Gastroesophageal sphincter (tissue), 4 donors: ENCODE data around the gene AKT3. TPM values are rescaled to one million over a fixed set of nuclear protein-coding genes. Genes with fewer than 3 reads are reported as not detected.
"Not testable (repeated sequence)": the region's sequence is repeated elsewhere in the genome, so short reads cannot be mapped to it uniquely, and the experiment has no call there.

Experiments
- ATAC-seq: fragments of 150-250 bp; one replicate; pipeline ENCODE4 v1.9.1; 2016; ENCODE audit warnings: mild to moderate bottlenecking, moderate library complexity
- H3K27ac ChIP-seq, 4 donors: fragments of 200-600 bp; sonication (generic) in 3 of 4; 1 replicate in 3 of 4; 2 replicates in 1 of 4; pipeline ENCODE4 v1.5.1; 2016 to 2019
- H3K27me3 ChIP-seq: fragments of 200-600 bp; sonication (generic); one replicate; pipeline ENCODE4 v1.5.1; 2019
- H3K36me3 ChIP-seq, 2 donors: fragments of 200-600 bp; sonication (generic); one replicate each; pipeline ENCODE4 v1.5.1; 2019; ENCODE audit warnings: control low read depth in 1 of 2
- H3K4me1 ChIP-seq, 3 donors: fragments of 200-600 bp; sonication (generic); 1 replicate in 2 of 3; 2 replicates in 1 of 3; pipeline ENCODE4 v1.5.1; 2016 to 2019; ENCODE audit warnings: control low read depth in 2 of 3
- H3K4me3 ChIP-seq, 2 donors: fragments of 200-600 bp; sonication (generic); one replicate each; pipeline ENCODE4 v1.5.1; 2019; ENCODE audit warnings: mild to moderate bottlenecking in 1 of 2, moderate library complexity in 1 of 2
- H3K9me3 ChIP-seq, 3 donors: fragments of 200-600 bp; sonication (generic); one replicate each; pipeline ENCODE4 v1.5.1; 2017 to 2019; ENCODE audit warnings: control low read depth in 2 of 3
- CTCF ChIP-seq, 4 experiments: fragments of 200-600 bp in 2 of 4; fragments of 450-650 bp in 2 of 4; sonication (generic) in 1 of 4; IDR thresholded peaks; one replicate each; pipeline ENCODE4 v1.5.1; 2017 to 2019; ENCODE audit warnings: antibody characterized with exemption in 4 of 4, mild to moderate bottlenecking in 2 of 4, moderate library complexity in 2 of 4
- EP300 ChIP-seq: sonication (generic); formaldehyde crosslinking; IDR thresholded peaks from one replicate; pipeline ENCODE4 v1.6.1; 2017; ENCODE audit warnings: antibody characterized with exemption, mild to moderate bottlenecking
- POLR2A ChIP-seq, 2 donors: fragments of 450-650 bp; IDR thresholded peaks; one replicate each; pipeline ENCODE4 v1.6.1; 2017; ENCODE audit warnings: antibody characterized with exemption in 2 of 2, mild to moderate bottlenecking in 2 of 2, moderate library complexity in 1 of 2
- POLR2AphosphoS5 ChIP-seq: sonication (generic); formaldehyde crosslinking; IDR thresholded peaks from one replicate; pipeline ENCODE4 v1.6.1; 2017; ENCODE audit warnings: antibody characterized with exemption
- WGBS, 2 donors: methylation state at CpG; one replicate each; pipeline ENCODE4 v1.1.5; 2018; ENCODE audit warnings: low coverage in 1 of 2; 5-methylcytosine and 5-hydroxymethylcytosine counted together
- total RNA-seq, 4 donors: library from RNA; depleted of rRNA; stranded (reverse); fragments of >200 nt; gene quantifications; one replicate each; pipeline ENCODE4 v1.1.0, GENCODE V29; 2016

AKT3 gene
- total RNA-seq, 4 donors from 2014 or later = 72.8 to 102 (median 89.3) TPM

GRCh38 chr1:243831463-243831862, 18.6 kb downstream of the AKT3 start:
- Histone ChIP-seq H3K9me3 (no peaks in the 10 kb centered on the region), H3K27me3 (no peaks in the 10 kb centered on the region), H3K36me3 (peaks cover 0 to 9% of the 10 kb centered on the region in 2 donors), H3K4me1 (peaks cover 0 to 23% (median 0%) of the 10 kb centered on the region in 3 donors), H3K4me3 (no peak overlapping the region), H3K27ac (no peak overlapping the region)
- no peak for TF ChIP-seq CTCF (IDR thresholded peaks at IDR 0.05)
- TF ChIP-seq EP300 = no peak
- no peak for TF ChIP-seq POLR2AphosphoS5
- TF ChIP-seq POLR2A (IDR thresholded peaks at IDR 0.05) = no peak
- ATAC-seq = no peak
- 62 to 83% methylated on average over 2 to 3 of the region's 3 CpGs for WGBS, 2 donors

- TF ChIP-seq EP300 = no peak
- no peak for TF ChIP-seq POLR2A (IDR thresholded peaks at IDR 0.05)
- no peak for TF ChIP-seq CTCF (IDR thresholded peaks at IDR 0.05)
- TF ChIP-seq POLR2AphosphoS5 = no peak
- Histone ChIP-seq H3K9me3 (peaks cover 0 to 4% (median 0%) of the 10 kb centered on the region in 3 donors), H3K36me3 (peaks cover 0 to 5% of the 10 kb centered on the region in 2 donors), H3K27me3 (no peaks in the 10 kb centered on the region), H3K27ac (no peak overlapping the region), H3K4me1 (peaks cover 0 to 23% (median 0%) of the 10 kb centered on the region in 3 donors), H3K4me3 (no peak overlapping the region)
- no peak for ATAC-seq
These were observed 22.8 kb downstream of the AKT3 start for GRCh38 chr1:243827206-243827605.

GRCh38 chr1:243824907-243825306, 25.1 kb downstream of the AKT3 start:
- H3K27me3 ChIP-seq, H3K4me1 ChIP-seq, H3K4me3 ChIP-seq, H3K36me3 ChIP-seq, ATAC-seq, H3K27ac ChIP-seq: not testable (repeated sequence)
- 100% methylated on average over 1 of the region's 1 CpG; no CpG with 5 or more reads in 1 of the 2 donors for WGBS, 2 donors
- H3K9me3 ChIP-seq = peaks cover 0 to 20% (median 0%) of the 10 kb centered on the region in 3 donors

- Histone ChIP-seq H3K27ac (no peak overlapping the region), H3K27me3 (no peaks in the 10 kb centered on the region), H3K4me1 (no peaks in the 10 kb centered on the region), H3K4me3 (no peak overlapping the region), H3K9me3 (peaks cover 0 to 20% (median 0%) of the 10 kb centered on the region in 3 donors), H3K36me3 (peaks cover 0 to 21% of the 10 kb centered on the region in 2 donors)
- no peak for ATAC-seq
- no peak for TF ChIP-seq EP300
- no peak for TF ChIP-seq CTCF (IDR thresholded peaks at IDR 0.05)
- TF ChIP-seq POLR2AphosphoS5 = no peak
- TF ChIP-seq POLR2A (IDR thresholded peaks at IDR 0.05) = no peak
- 95 to 100% methylated on average over 1 of the region's 1 CpG for WGBS, 2 donors
These were observed 28.8 kb downstream of the AKT3 start for GRCh38 chr1:243821177-243821680.

GRCh38 chr1:243819438-243819839, 30.6 kb downstream of the AKT3 start:
- no peak for TF ChIP-seq POLR2A (IDR thresholded peaks at IDR 0.05)
- no peak for TF ChIP-seq CTCF (IDR thresholded peaks at IDR 0.05)
- peaks cover 0 to 16% of the 10 kb centered on the region in 2 donors for H3K36me3 ChIP-seq
- ATAC-seq = no peak
- H3K9me3 ChIP-seq = peaks cover 0 to 24% (median 0%) of the 10 kb centered on the region in 3 donors
- H3K27me3 ChIP-seq = no peaks in the 10 kb centered on the region
- H3K4me3 ChIP-seq = no peak overlapping the region
- H3K4me1 ChIP-seq = no peaks in the 10 kb centered on the region
- 72% methylated on average over 2 of the region's 5 CpGs; no CpG with 5 or more reads in 1 of the 2 donors for WGBS, 2 donors
- H3K27ac ChIP-seq = no peak overlapping the region
